ENCODE measurements around the gene CHRDL2. TPM values are rescaled to one million over a fixed set of nuclear protein-coding genes. Genes with fewer than 3 reads are reported as not detected.

Gene CHRDL2
- total and polyA plus RNA-seq, 8 donors = 0.92 to 38.4 (median 7.2) TPM; not detected in 1

DNA sequence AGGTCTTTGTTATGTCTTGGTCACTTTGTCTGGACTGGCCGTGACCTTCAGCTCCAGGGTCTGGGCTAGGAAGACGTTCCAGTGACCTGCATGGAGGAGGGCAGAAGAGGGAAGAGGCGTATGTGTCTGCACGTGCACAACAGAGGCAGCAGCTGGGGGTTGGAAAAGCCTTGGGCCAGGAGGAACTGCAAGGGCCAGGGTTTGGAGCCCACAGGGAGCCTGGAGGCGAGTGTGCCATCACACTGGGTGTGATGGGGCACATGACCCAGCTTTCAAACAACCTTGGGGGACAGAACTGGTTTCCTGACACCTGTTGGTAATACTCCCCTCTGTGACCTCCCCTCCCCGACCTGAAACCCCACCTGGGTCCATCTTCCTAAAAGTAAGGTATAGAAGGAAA lies 34.7 kb downstream of the CHRDL2 start:
- intact Hi-C loops (cut with DNase I; ENCODE audit: low total_unique reads) = no loop called here
- Histone ChIP-seq H3K4me3 (peak overlapping the region in 1 of 4 donors; percentile 9), H3K27me3 (no peaks in the 10 kb centered on the region), H3K27ac (peak overlapping the region; percentile 39 to 91 (median 86)), H3K9me3 (no peaks in the 10 kb centered on the region), H3K4me1 (peaks cover 12 to 34% (median 22%) of the 10 kb centered on the region in 4 donors), H3K36me3 (no peaks in the 10 kb centered on the region)
- no peak for TF ChIP-seq CTCF (IDR thresholded peaks at IDR 0.05)
- no peak for DNase-seq
- 53 to 73% (median 62%) methylated on average over 6 of the region's 6 CpGs for WGBS, 5 donors

GRCh38 chr11:74695705-74696280 lies 35.4 kb downstream of the CHRDL2 start:
- intact Hi-C loops (cut with DNase I; ENCODE audit: low total_unique reads) = no loop called here
- H3K27me3 ChIP-seq = no peaks in the 10 kb centered on the region
- H3K4me3 ChIP-seq = no peak overlapping the region
- 84 to 94% (median 90%) methylated on average over 9 to 11 of the region's 11 CpGs for WGBS, 5 donors
- no peaks in the 10 kb centered on the region for H3K9me3 ChIP-seq
- peak overlapping the region in 4 of 5 donors; percentile 79 to 91 (median 86) for H3K27ac ChIP-seq
- H3K36me3 ChIP-seq = no peaks in the 10 kb centered on the region
- DNase-seq = no peak
- H3K4me1 ChIP-seq = peaks cover 12 to 34% (median 22%) of the 10 kb centered on the region in 4 donors
- TF ChIP-seq CTCF (IDR thresholded peaks at IDR 0.05) = no peak
- TF ChIP-seq POLR2A (IDR thresholded peaks at IDR 0.05) = no peak
- no peak for TF ChIP-seq POLR2AphosphoS5 (IDR thresholded peaks at IDR 0.05)
- no peak for TF ChIP-seq EP300 (IDR thresholded peaks at IDR 0.05)

- no peaks in the 10 kb centered on the region for H3K36me3 ChIP-seq
- intact Hi-C loops (cut with DNase I; ENCODE audit: low total_unique reads) = no loop called here
- peak overlapping the region in 2 of 5 donors; percentile 65 to 91 for H3K27ac ChIP-seq
- H3K9me3 ChIP-seq = no peaks in the 10 kb centered on the region
- WGBS, 5 donors = 67 to 75% (median 73%) methylated on average over 10 of the region's 10 CpGs
- no peaks in the 10 kb centered on the region for H3K27me3 ChIP-seq
- no peak for TF ChIP-seq POLR2A (IDR thresholded peaks at IDR 0.05)
- no peak for TF ChIP-seq CTCF (IDR thresholded peaks at IDR 0.05)
- TF ChIP-seq POLR2AphosphoS5 (IDR thresholded peaks at IDR 0.05) = no peak
- TF ChIP-seq EP300 (IDR thresholded peaks at IDR 0.05) = no peak
- no peak for DNase-seq
- H3K4me3 ChIP-seq = no peak overlapping the region
- peaks cover 12 to 34% (median 24%) of the 10 kb centered on the region in 4 donors for H3K4me1 ChIP-seq
Observed at GRCh38 chr11:74694136-74694930, 36.9 kb downstream of the CHRDL2 start.

DNA sequence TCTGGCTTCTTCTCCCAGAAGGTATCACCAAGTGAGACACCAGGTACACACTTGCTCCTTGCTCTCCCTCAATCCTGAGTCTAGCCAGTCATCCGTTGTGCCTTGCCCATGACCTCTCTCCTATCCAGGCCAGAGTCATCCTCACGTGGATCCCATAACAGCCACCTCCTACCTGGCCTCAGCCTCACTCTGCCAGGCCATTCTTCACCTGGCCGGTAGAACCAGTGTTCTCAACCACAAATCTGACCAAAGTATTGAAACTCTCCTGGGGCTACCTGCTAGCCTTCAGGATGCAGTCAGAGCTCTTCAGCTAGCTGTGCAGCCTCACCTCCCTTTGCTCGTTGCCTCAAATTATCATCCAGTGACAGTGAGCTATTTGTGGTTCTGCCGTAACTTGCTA lies 37.7 kb downstream of the CHRDL2 start:
- no peak for DNase-seq
- intact Hi-C loops (cut with DNase I; ENCODE audit: low total_unique reads) = no loop called here
- Histone ChIP-seq H3K27ac (peak overlapping the region in 2 of 5 donors; percentile 54 to 65), H3K4me1 (peaks cover 12 to 35% (median 27%) of the 10 kb centered on the region in 4 donors), H3K36me3 (no peaks in the 10 kb centered on the region), H3K27me3 (no peaks in the 10 kb centered on the region), H3K9me3 (no peaks in the 10 kb centered on the region), H3K4me3 (no peak overlapping the region)
- WGBS, 5 donors = 81 to 88% (median 83%) methylated on average over 5 of the region's 5 CpGs
- TF ChIP-seq POLR2AphosphoS5 (IDR thresholded peaks at IDR 0.05) (no peak), POLR2A (IDR thresholded peaks at IDR 0.05) (no peak), CTCF (IDR thresholded peaks at IDR 0.05) (no peak), EP300 (IDR thresholded peaks at IDR 0.05) (no peak)
